GM18873 (cell line): Measurements from ENCODE around the gene CREB5.
"Not testable (repeated sequence)": the region's sequence is repeated elsewhere in the genome, so short reads cannot be mapped to it uniquely, and the experiment has no call there.

Experiments
- ATAC-seq: cut with Tn5 transposase; IDR thresholded peaks from one replicate; pipeline ENCODE4 v1.9.1; 2021; ENCODE audit warnings: mild to moderate bottlenecking, moderate library complexity, moderate number of reproducible peaks; ENCODE audit not compliant: unreplicated experiment, low FRiP score

Gene CREB5

GRCh38 chr7:28823582-28823981 is 411.3 kb downstream of the CREB5 start:
- ATAC-seq, result no peak

- not testable (repeated sequence) for ATAC-seq
Observed at GRCh38 chr7:28825817-28826448, 413.6 kb downstream of the CREB5 start.

GRCh38 chr7:28830846-28831245 is 418.5 kb downstream of the CREB5 start:
- ATAC-seq, result no peak

- ATAC-seq, result no peak
Observed at GRCh38 chr7:28832669-28833068, 420.4 kb downstream of the CREB5 start.

- no peak for ATAC-seq
Observed at GRCh38 chr7:28835800-28836199, 423.5 kb downstream of the CREB5 start.

GRCh38 chr7:28836716-28837115 is 424.4 kb downstream of the CREB5 start:
- no peak for ATAC-seq

- ATAC-seq, result no peak
Observed at GRCh38 chr7:28837216-28837615, 424.9 kb downstream of the CREB5 start.

- ATAC-seq, result no peak
Observed at GRCh38 chr7:28840592-28840995, 428.3 kb downstream of the CREB5 start.

- ATAC-seq, result no peak
Observed at GRCh38 chr7:28841766-28842165, 429.4 kb downstream of the CREB5 start.

- ATAC-seq, result no peak
Observed at GRCh38 chr7:28842769-28843295, 430.5 kb downstream of the CREB5 start.

GRCh38 chr7:28845106-28845505 is 432.8 kb downstream of the CREB5 start:
- no peak for ATAC-seq

GRCh38 chr7:28847176-28847575 is 434.9 kb downstream of the CREB5 start:
- no peak for ATAC-seq

GRCh38 chr7:28847681-28848080 is 435.4 kb downstream of the CREB5 start:
- ATAC-seq, result no peak

GRCh38 chr7:28848906-28849305 is 436.6 kb downstream of the CREB5 start:
- no peak for ATAC-seq

GRCh38 chr7:28850699-28851098 is 438.4 kb downstream of the CREB5 start:
- ATAC-seq, result no peak

- ATAC-seq, result no peak
Observed at GRCh38 chr7:28853150-28853549, 440.8 kb downstream of the CREB5 start.

GRCh38 chr7:28853834-28854749 is 441.8 kb downstream of the CREB5 start:
- peak; percentile 86 for ATAC-seq

GRCh38 chr7:28854750-28855074 is 442.4 kb downstream of the CREB5 start:
- ATAC-seq, result no peak

- ATAC-seq, result no peak
Observed at GRCh38 chr7:28855538-28856217, 443.4 kb downstream of the CREB5 start.

- ATAC-seq, result no peak
Observed at GRCh38 chr7:28856656-28857055, 444.3 kb downstream of the CREB5 start.

GRCh38 chr7:28858206-28858605 is 445.9 kb downstream of the CREB5 start:
- no peak for ATAC-seq
